Kidney (tissue), 14 donors: ENCODE data around the gene PIK3R4. TPM values are rescaled to one million over a fixed set of nuclear protein-coding genes. Genes with fewer than 3 reads are reported as not detected.

Source experiments
- DNase-seq, 5 donors: peaks; one replicate each; pipeline ENCODE4 v3.0.0-alpha.2; 2013 to 2020
- FAIRE-seq: peaks from 2 replicates; lab custom pipeline; 2012; peaks lifted over from hg19 to GRCh38; lab: Jason Lieb, UNC
- H3K27ac ChIP-seq, 2 donors: one replicate each; pipeline ENCODE4 v1.7.0; 2013; ENCODE audit warnings: low read depth in 2 of 2, low read length in 2 of 2, inconsistent platforms in 1 of 2
- H3K27me3 ChIP-seq: one replicate; pipeline ENCODE4 v1.7.1; 2013; ENCODE audit warnings: low read length, inconsistent platforms; ENCODE audit not compliant: control insufficient read depth, insufficient read depth
- H3K36me3 ChIP-seq, 3 donors: one replicate each; pipeline versions ENCODE4 v1.7.0 to v1.7.1; 2013; ENCODE audit warnings: low read length in 3 of 3, control low read depth in 1 of 3, inconsistent platforms in 1 of 3; ENCODE audit not compliant: insufficient read depth in 3 of 3, control insufficient read depth in 2 of 3
- H3K4me1 ChIP-seq, 3 donors: one replicate each; pipeline versions ENCODE4 v1.7.0 to v1.7.1; 2013; ENCODE audit warnings: low read length in 3 of 3, inconsistent platforms in 1 of 3, low read depth in 1 of 3; ENCODE audit not compliant: control insufficient read depth in 2 of 3, insufficient read depth in 2 of 3
- H3K4me3 ChIP-seq, 3 donors: one replicate each; pipeline versions ENCODE4 v1.7.0 to v1.8.1; 2013; ENCODE audit warnings: low read length in 3 of 3, control low read depth in 1 of 3, inconsistent platforms in 1 of 3
- H3K9ac ChIP-seq, 3 donors: one replicate each; pipeline versions ENCODE4 v1.7.0 to v1.7.1; 2013; ENCODE audit warnings: low read length in 3 of 3, control low read depth in 1 of 3, inconsistent platforms in 1 of 3
- H3K9me3 ChIP-seq, 3 donors: one replicate each; pipeline versions ENCODE4 v1.7.0 to v1.7.1; 2013; ENCODE audit warnings: low read length in 3 of 3, control low read depth in 1 of 3, inconsistent platforms in 1 of 3; ENCODE audit not compliant: control insufficient read depth in 2 of 3, insufficient read depth in 1 of 3
- intact Hi-C: fragments of 100-400 bp; cut with DNase I; formaldehyde crosslinking; loops from one replicate; pipeline ENCODE4 v1.11.1; 2022
- polyA plus RNA-seq: library from polyadenylated mRNA; stranded (reverse); fragments of 350-450 nt; fragmentation: Illumina TruSeq; extraction: RNeasy Lipid Tissue Mini Kit (QIAGEN cat#74804); gene quantifications from one replicate; pipeline ENCODE4 v1.2.3, GENCODE V29; 2014; ENCODE audit warnings: low read depth, low replicate concordance; ENCODE audit not compliant: insufficient read depth
- total RNA-seq: library from RNA; stranded (reverse); fragmentation: NEBNext Ultra II Directional; extraction: Animal tissue kit (Norgen Biotek cat#: 25700); gene quantifications from one replicate; pipeline ENCODE4 v1.2.1, GENCODE V29; 2021
- TF ChIP-seq, protein P1 (sequence below): IDR thresholded peaks from 3 replicates; pipeline ENCODE4 v1.5.1; 2012; ENCODE audit warnings: mild to moderate bottlenecking, moderate library complexity, borderline replicate concordance; ENCODE audit not compliant: insufficient read depth; ENCODE audit errors: extremely low read depth
- donor health status: control.
- donor health status: control.
- donor health status: control.
- donor health status: control.
- donor health status: control.
- donor health status: DM: yes; HTN: yes; CAD: no.
- donor health status: Normal renal cell carcinoma (clear cell type).

PIK3R4 gene
- total and polyA plus RNA-seq, 2 donors from 2014 or later, result 22.5 to 32.7 TPM

DNA sequence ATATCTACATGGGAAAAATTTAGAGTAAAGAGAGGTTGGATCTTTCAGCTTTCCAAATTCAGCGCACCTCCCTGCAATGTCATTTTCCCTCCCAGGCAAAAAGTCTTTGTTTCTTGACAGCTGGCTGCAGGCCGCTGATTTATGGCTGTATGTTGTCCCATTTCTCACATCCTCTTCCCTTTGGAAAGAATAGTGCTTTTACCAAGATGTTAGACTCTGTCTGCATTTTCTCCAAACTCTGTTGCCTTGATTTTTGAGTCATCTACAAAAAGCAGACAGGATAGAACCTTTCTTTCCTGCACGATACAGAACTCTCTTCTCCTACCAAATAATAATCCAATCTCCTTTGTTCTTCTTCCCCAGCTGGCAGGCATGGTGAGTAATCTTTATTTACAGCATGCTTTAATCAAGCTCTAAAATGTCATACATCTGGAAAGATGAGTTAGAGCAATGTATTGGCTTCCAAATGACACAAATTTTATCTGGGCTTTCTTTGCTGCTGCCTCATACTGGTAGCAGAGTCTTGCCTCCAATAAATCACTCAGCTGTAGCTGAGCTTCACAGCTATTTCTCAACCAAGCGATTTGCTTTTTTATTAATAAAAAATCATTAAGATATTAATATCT is 101.9 kb downstream of the PIK3R4 start:
- DNase-seq (peak in 1 of 5 donors; percentile 35), FAIRE-seq (no peak)
- Histone ChIP-seq H3K4me1 (no peaks in the 10 kb centered on the region), H3K27me3 (no peaks in the 10 kb centered on the region), H3K4me3 (no peak overlapping the region), H3K27ac (no peak overlapping the region), H3K9me3 (no peaks in the 10 kb centered on the region), H3K36me3 (no peaks in the 10 kb centered on the region), H3K9ac (no peak overlapping the region)
- intact Hi-C loops, result no loop called here
- TF ChIP-seq, protein P1, sequence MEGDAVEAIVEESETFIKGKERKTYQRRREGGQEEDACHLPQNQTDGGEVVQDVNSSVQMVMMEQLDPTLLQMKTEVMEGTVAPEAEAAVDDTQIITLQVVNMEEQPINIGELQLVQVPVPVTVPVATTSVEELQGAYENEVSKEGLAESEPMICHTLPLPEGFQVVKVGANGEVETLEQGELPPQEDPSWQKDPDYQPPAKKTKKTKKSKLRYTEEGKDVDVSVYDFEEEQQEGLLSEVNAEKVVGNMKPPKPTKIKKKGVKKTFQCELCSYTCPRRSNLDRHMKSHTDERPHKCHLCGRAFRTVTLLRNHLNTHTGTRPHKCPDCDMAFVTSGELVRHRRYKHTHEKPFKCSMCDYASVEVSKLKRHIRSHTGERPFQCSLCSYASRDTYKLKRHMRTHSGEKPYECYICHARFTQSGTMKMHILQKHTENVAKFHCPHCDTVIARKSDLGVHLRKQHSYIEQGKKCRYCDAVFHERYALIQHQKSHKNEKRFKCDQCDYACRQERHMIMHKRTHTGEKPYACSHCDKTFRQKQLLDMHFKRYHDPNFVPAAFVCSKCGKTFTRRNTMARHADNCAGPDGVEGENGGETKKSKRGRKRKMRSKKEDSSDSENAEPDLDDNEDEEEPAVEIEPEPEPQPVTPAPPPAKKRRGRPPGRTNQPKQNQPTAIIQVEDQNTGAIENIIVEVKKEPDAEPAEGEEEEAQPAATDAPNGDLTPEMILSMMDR, result no peak

- DNase-seq, result no peak
- intact Hi-C loops, result no loop called here
- H3K27ac ChIP-seq, result no peak overlapping the region
- H3K9ac ChIP-seq, result no peak overlapping the region
- H3K36me3 ChIP-seq, result no peaks in the 10 kb centered on the region
- H3K9me3 ChIP-seq, result no peaks in the 10 kb centered on the region
- no peaks in the 10 kb centered on the region for H3K27me3 ChIP-seq
- no peak overlapping the region for H3K4me3 ChIP-seq
- TF ChIP-seq, protein P1, result no peak
- no peak for FAIRE-seq
- no peaks in the 10 kb centered on the region for H3K4me1 ChIP-seq
These were observed 106.6 kb downstream of the PIK3R4 start for GRCh38 chr3:130640027-130640426.

- DNase-seq (no peak), FAIRE-seq (no peak)
- no peaks in the 10 kb centered on the region for H3K27me3 ChIP-seq
- H3K27ac ChIP-seq, result no peak overlapping the region
- TF ChIP-seq, protein P1, result no peak
- no peaks in the 10 kb centered on the region for H3K9me3 ChIP-seq
- no peaks in the 10 kb centered on the region for H3K36me3 ChIP-seq
- H3K4me1 ChIP-seq, result no peaks in the 10 kb centered on the region
- H3K4me3 ChIP-seq, result no peak overlapping the region
- no peak overlapping the region for H3K9ac ChIP-seq
- intact Hi-C loops, result no loop called here
These were observed 110.0 kb downstream of the PIK3R4 start for GRCh38 chr3:130636480-130637234.
